ENCODE results near the gene REEP1.
"Not testable (repeated sequence)": the region's sequence is repeated elsewhere in the genome, so short reads cannot be mapped to it uniquely, and the experiment has no call there.

The REEP1 gene

GRCh38 chr2:86219896-86220295, 117.5 kb downstream of the REEP1 start:
- no peak for DNase-seq

- no peak for DNase-seq
These were observed 119.3 kb downstream of the REEP1 start for GRCh38 chr2:86218124-86218523.

- DNase-seq: no peak
These were observed 120.6 kb downstream of the REEP1 start for GRCh38 chr2:86216575-86217555.

GRCh38 chr2:86214503-86214832, 123.0 kb downstream of the REEP1 start:
- DNase-seq: no peak

- no peak for DNase-seq
These were observed 123.5 kb downstream of the REEP1 start for GRCh38 chr2:86213699-86214502.

- DNase-seq: no peak
These were observed 124.4 kb downstream of the REEP1 start for GRCh38 chr2:86213056-86213455.

- no peak for DNase-seq
These were observed 125.6 kb downstream of the REEP1 start for GRCh38 chr2:86211796-86212188.

GRCh38 chr2:86211033-86211795, 126.2 kb downstream of the REEP1 start:
- DNase-seq: no peak

- no peak for DNase-seq
These were observed 133.0 kb downstream of the REEP1 start for GRCh38 chr2:86204458-86204857.

GRCh38 chr2:86203614-86204013, 133.8 kb downstream of the REEP1 start:
- DNase-seq: no peak

- DNase-seq: no peak
These were observed 134.7 kb downstream of the REEP1 start for GRCh38 chr2:86202702-86203101.

- no peak for DNase-seq
These were observed 135.1 kb downstream of the REEP1 start for GRCh38 chr2:86202336-86202692.

GRCh38 chr2:86201671-86202335, 135.6 kb downstream of the REEP1 start:
- DNase-seq: no peak

- not testable (repeated sequence) for DNase-seq
These were observed 136.9 kb downstream of the REEP1 start for GRCh38 chr2:86200564-86200963.

- DNase-seq: no peak
These were observed 137.6 kb downstream of the REEP1 start for GRCh38 chr2:86199834-86200177.

GRCh38 chr2:86195808-86196387, 141.5 kb downstream of the REEP1 start:
- no peak for DNase-seq

- peak; percentile 79 to 87 (median 84) for DNase-seq
These were observed 142.2 kb downstream of the REEP1 start, which contains the start of gene IMMT for GRCh38 chr2:86195055-86195807. TSS of gene IMMT (minus strand) at chr2:86195462. CDS start at chr2:86195382, 80 bp downstream.

- DNase-seq: no peak
These were observed 142.7 kb downstream of the REEP1 start for GRCh38 chr2:86194751-86195054.

GRCh38 chr2:86193901-86194567, 143.4 kb downstream of the REEP1 start:
- no peak for DNase-seq

- no peak for DNase-seq
These were observed 147.5 kb downstream of the REEP1 start for GRCh38 chr2:86189782-86190416.

GRCh38 chr2:86186431-86186830, 151.0 kb downstream of the REEP1 start:
- DNase-seq: no peak

All from activated naive CD4-positive, alpha-beta T cell (primary cell).